SK-N-SH (cell line): Measurements from ENCODE around the gene ULBP2.

ENCODE experiments used
- CHD2 ChIP-seq: fragments of 150-350 bp; IDR thresholded peaks from 2 replicates; pipeline ENCODE4 v1.6.1; 2018; ENCODE audit warnings: low read length; ENCODE audit not compliant: partially characterized antibody
- EZH2phosphoT487 ChIP-seq: fragments of 200-600 bp; sonication (generic); IDR thresholded peaks from 2 replicates; pipeline ENCODE4 v1.6.1; 2017; ENCODE audit warnings: low read depth, mixed run types, mild to moderate bottlenecking, antibody characterized with exemption, moderate library complexity, borderline replicate concordance
- USF2 ChIP-seq: fragments of 150-350 bp; IDR thresholded peaks from 2 replicates; pipeline ENCODE4 v1.6.1; 2017; ENCODE audit warnings: antibody characterized with exemption, low read length, low read depth, borderline replicate concordance
- ZBTB33 ChIP-seq: IDR thresholded peaks from 2 replicates; pipeline ENCODE4 v1.4.0; 2012; ENCODE audit warnings: low read depth, borderline replicate concordance
- TF ChIP-seq, protein P1 (sequence below): IDR thresholded peaks from 2 replicates; pipeline ENCODE4; 2012

GRCh38 chr6:149913085-149913484 lies 28.7 kb upstream of the ULBP2 start:
- TF ChIP-seq, protein P1, sequence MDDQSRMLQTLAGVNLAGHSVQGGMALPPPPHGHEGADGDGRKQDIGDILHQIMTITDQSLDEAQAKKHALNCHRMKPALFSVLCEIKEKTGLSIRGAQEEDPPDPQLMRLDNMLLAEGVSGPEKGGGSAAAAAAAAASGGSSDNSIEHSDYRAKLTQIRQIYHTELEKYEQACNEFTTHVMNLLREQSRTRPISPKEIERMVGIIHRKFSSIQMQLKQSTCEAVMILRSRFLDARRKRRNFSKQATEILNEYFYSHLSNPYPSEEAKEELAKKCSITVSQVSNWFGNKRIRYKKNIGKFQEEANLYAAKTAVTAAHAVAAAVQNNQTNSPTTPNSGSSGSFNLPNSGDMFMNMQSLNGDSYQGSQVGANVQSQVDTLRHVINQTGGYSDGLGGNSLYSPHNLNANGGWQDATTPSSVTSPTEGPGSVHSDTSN, result no peak
- no peak for TF ChIP-seq ZBTB33
- no peak for TF ChIP-seq USF2
- TF ChIP-seq CHD2, result no peak
- no peak for TF ChIP-seq EZH2phosphoT487
